SU-DHL-6 (cell line): Measurements from ENCODE around the gene RSPO3.

ENCODE experiments used
- EZH2phosphoT487 ChIP-seq: fragments of 200-600 bp; sonication (generic), shearing (Covaris generic); conservative IDR thresholded peaks from 2 replicates; pipeline ENCODE4 v1.6.1; 2018; ENCODE audit warnings: mild to moderate bottlenecking, antibody characterized with exemption, low read length, moderate library complexity, mixed read lengths
- TF ChIP-seq, protein P1 (sequence below): fragments of 200-600 bp; sonication (generic); IDR thresholded peaks from one replicate; pipeline ENCODE4 v1.5.1; 2017; ENCODE audit warnings: antibody characterized with exemption, mild to moderate bottlenecking, low read length, moderate library complexity; ENCODE audit not compliant: insufficient read depth, poor library complexity, severe bottlenecking

DNA sequence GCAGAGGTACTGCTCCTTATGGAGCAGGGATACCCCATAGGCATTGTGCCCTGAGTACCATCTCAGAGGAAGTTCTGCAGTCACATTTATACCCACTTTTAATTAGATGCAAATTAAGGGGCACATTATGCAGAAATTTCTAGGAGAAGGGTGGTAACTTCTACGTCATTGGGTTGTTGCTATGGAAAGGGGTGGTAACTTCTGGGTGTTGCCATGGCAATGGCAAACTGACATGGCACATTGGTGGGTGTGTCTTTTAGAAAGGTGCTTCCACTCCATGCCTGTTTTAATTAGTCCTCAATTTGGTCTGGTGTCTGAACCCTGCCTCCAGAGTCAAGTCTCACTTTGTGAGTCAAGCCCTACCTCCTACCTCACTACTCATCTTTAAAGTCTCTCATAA, 42.0 kb downstream of the RSPO3 start:
- TF ChIP-seq, protein P1, sequence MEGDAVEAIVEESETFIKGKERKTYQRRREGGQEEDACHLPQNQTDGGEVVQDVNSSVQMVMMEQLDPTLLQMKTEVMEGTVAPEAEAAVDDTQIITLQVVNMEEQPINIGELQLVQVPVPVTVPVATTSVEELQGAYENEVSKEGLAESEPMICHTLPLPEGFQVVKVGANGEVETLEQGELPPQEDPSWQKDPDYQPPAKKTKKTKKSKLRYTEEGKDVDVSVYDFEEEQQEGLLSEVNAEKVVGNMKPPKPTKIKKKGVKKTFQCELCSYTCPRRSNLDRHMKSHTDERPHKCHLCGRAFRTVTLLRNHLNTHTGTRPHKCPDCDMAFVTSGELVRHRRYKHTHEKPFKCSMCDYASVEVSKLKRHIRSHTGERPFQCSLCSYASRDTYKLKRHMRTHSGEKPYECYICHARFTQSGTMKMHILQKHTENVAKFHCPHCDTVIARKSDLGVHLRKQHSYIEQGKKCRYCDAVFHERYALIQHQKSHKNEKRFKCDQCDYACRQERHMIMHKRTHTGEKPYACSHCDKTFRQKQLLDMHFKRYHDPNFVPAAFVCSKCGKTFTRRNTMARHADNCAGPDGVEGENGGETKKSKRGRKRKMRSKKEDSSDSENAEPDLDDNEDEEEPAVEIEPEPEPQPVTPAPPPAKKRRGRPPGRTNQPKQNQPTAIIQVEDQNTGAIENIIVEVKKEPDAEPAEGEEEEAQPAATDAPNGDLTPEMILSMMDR: no peak
- no peak for TF ChIP-seq EZH2phosphoT487
